Measurements from ENCODE around the gene PRPF6. TPM values are rescaled to one million over a fixed set of nuclear protein-coding genes. Genes with fewer than 3 reads are reported as not detected.

PRPF6 gene
- total and polyA plus RNA-seq, 2 of the 13 experiments (the other 11 are each of a cell fraction or from before 2014, with no cell fraction given) = 63.7 to 101 TPM

- TF ChIP-seq, protein P1, sequence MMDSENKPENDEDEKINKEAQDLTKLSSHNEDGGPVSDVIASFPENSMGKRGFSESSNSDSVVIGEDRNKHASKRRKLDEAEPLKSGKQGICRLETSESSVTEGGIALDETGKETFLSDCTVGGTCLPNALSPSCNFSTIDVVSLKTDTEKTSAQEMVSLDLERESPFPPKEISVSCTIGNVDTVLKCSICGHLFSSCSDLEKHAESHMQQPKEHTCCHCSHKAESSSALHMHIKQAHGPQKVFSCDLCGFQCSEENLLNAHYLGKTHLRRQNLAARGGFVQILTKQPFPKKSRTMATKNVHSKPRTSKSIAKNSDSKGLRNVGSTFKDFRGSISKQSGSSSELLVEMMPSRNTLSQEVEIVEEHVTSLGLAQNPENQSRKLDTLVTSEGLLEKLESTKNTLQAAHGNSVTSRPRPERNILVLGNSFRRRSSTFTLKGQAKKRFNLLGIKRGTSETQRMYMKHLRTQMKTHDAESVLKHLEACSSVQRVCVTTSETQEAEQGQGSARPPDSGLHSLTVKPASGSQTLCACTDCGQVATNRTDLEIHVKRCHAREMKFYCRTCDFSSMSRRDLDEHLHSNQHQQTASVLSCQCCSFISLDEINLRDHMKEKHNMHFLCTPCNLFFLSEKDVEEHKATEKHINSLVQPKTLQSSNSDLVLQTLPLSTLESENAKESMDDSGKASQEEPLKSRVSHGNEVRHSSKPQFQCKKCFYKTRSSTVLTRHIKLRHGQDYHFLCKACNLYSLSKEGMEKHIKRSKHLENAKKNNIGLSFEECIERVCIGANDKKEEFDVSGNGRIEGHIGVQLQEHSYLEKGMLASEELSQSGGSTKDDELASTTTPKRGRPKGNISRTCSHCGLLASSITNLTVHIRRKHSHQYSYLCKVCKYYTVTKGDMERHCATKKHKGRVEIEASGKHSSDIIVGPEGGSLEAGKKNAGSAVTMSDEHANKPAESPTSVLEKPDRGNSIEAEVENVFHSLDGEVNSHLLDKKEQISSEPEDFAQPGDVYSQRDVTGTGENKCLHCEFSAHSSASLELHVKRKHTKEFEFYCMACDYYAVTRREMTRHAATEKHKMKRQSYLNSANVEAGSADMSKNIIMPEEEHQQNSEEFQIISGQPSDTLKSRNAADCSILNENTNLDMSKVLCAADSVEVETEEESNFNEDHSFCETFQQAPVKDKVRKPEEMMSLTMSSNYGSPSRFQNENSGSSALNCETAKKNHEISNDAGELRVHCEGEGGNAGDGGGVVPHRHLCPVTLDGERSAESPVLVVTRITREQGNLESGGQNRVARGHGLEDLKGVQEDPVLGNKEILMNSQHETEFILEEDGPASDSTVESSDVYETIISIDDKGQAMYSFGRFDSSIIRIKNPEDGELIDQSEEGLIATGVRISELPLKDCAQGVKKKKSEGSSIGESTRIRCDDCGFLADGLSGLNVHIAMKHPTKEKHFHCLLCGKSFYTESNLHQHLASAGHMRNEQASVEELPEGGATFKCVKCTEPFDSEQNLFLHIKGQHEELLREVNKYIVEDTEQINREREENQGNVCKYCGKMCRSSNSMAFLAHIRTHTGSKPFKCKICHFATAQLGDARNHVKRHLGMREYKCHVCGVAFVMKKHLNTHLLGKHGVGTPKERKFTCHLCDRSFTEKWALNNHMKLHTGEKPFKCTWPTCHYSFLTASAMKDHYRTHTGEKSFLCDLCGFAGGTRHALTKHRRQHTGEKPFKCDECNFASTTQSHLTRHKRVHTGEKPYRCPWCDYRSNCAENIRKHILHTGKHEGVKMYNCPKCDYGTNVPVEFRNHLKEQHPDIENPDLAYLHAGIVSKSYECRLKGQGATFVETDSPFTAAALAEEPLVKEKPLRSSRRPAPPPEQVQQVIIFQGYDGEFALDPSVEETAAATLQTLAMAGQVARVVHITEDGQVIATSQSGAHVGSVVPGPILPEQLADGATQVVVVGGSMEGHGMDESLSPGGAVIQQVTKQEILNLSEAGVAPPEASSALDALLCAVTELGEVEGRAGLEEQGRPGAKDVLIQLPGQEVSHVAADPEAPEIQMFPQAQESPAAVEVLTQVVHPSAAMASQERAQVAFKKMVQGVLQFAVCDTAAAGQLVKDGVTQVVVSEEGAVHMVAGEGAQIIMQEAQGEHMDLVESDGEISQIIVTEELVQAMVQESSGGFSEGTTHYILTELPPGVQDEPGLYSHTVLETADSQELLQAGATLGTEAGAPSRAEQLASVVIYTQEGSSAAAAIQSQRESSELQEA (CRISPR knock-in tag; IDR thresholded peaks at IDR 0.05; ENCODE audit: not compliant biosample characterization) = peak; percentile 76
- TF ChIP-seq CBX1 (IDR thresholded peaks at IDR 0.05; ENCODE audit: low read depth) = peak; percentile 70
- 0 out of 2 replicates have a peak, but pooled peaks have one; percentile 66 for TF ChIP-seq ZNF607 (CRISPR knock-in tag; IDR thresholded peaks at IDR 0.05; ENCODE audit: borderline replicate concordance)
- no peak for TF ChIP-seq IRF1 (CRISPR knock-in tag; IDR thresholded peaks at IDR 0.05; ENCODE audit: low read depth)
- TF ChIP-seq RELA (CRISPR knock-in tag; IDR thresholded peaks at IDR 0.05) = no peak
- TF ChIP-seq ZNF234 (CRISPR knock-in tag; conservative IDR thresholded peaks at IDR 0.05) = peak; percentile 16
- no peak for TF ChIP-seq FOSL1 (CRISPR knock-in tag; IDR thresholded peaks at IDR 0.05; ENCODE audit: borderline replicate concordance)
- no peak for TF ChIP-seq TFDP1 (CRISPR knock-in tag; IDR thresholded peaks at IDR 0.05; ENCODE audit: borderline replicate concordance)
- TF ChIP-seq, protein P2, sequence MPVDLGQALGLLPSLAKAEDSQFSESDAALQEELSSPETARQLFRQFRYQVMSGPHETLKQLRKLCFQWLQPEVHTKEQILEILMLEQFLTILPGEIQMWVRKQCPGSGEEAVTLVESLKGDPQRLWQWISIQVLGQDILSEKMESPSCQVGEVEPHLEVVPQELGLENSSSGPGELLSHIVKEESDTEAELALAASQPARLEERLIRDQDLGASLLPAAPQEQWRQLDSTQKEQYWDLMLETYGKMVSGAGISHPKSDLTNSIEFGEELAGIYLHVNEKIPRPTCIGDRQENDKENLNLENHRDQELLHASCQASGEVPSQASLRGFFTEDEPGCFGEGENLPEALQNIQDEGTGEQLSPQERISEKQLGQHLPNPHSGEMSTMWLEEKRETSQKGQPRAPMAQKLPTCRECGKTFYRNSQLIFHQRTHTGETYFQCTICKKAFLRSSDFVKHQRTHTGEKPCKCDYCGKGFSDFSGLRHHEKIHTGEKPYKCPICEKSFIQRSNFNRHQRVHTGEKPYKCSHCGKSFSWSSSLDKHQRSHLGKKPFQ (CRISPR knock-in tag; IDR thresholded peaks at IDR 0.05; ENCODE audit: insufficient replicate concordance) = no peak
- no peak for TF ChIP-seq FOXK2 (IDR thresholded peaks at IDR 0.05)
- TF ChIP-seq ZNF343 (CRISPR knock-in tag; IDR thresholded peaks at IDR 0.05) = no peak; the same call in none of the 2 replicates
- TF ChIP-seq ZNF24 (IDR thresholded peaks at IDR 0.05) = no peak
- no peak for TF ChIP-seq EHMT2 (IDR thresholded peaks at IDR 0.05; ENCODE audit: borderline replicate concordance, low read depth, low read length)
- TF ChIP-seq ASH2L (IDR thresholded peaks at IDR 0.05; ENCODE audit: insufficient read length, low read depth, low read length) = peak; percentile 33
- TF ChIP-seq PLRG1 (conservative IDR thresholded peaks at IDR 0.05) = no peak
- TF ChIP-seq MIER2 (CRISPR knock-in tag; IDR thresholded peaks at IDR 0.05) = peak; percentile 14; the same call in 1 of the 2 replicates
Measured at GRCh38 chr20:64063389-64064144, 82.6 kb downstream of the PRPF6 start (continued).

All from HepG2 (cell line).